Left lung (tissue), 10 donors: ENCODE measurements around the gene GLRX2. TPM values are rescaled to one million over a fixed set of nuclear protein-coding genes. Genes with fewer than 3 reads are reported as not detected.

ENCODE experiments used
- ATAC-seq: fragments of 200-7000 bp; cut with Tn5 transposase; one replicate; pipeline ENCODE4 v1.9.1; 2020; ENCODE audit warnings: moderate library complexity
- DNase-seq, 4 donors: peaks; one replicate each; pipeline ENCODE4 v3.0.0-alpha.2; 2013 to 2020
- H3K27ac ChIP-seq, 2 donors: fragments of 200-600 bp; sonication (generic) in 1 of 2; one replicate each; pipeline versions ENCODE4 v1.5.0 to v1.8.0; 2020 to 2021
- H3K27me3 ChIP-seq, 2 donors: fragments of 200-600 bp; sonication (generic) in 1 of 2; one replicate each; pipeline versions ENCODE4 v1.5.0 to v1.8.0; 2020 to 2021
- H3K36me3 ChIP-seq, 2 donors: fragments of 200-600 bp; sonication (generic) in 1 of 2; one replicate each; pipeline versions ENCODE4 v1.5.0 to v1.8.0; 2020 to 2021
- H3K4me1 ChIP-seq, 2 donors: fragments of 200-600 bp; one replicate each; pipeline ENCODE4 v1.8.0; 2021
- H3K4me3 ChIP-seq, 2 donors: fragments of 200-600 bp; sonication (generic) in 1 of 2; one replicate each; pipeline versions ENCODE4 v1.5.0 to v1.8.0; 2020 to 2021; ENCODE audit warnings: mild to moderate bottlenecking in 1 of 2
- H3K9me3 ChIP-seq, 2 donors: fragments of 200-600 bp; sonication (generic) in 1 of 2; one replicate each; pipeline versions ENCODE4 v1.5.0 to v1.8.0; 2020 to 2021
- intact Hi-C, 2 donors: fragments of 100-400 bp; cut with DNase I; formaldehyde crosslinking; loops; one replicate each; pipeline versions ENCODE4 v1.11.2 to v1.14.2; 2022
- polyA plus RNA-seq, 6 donors: library from polyadenylated mRNA; unstranded; fragments of 120-200 nt; gene quantifications; one replicate each; pipeline ENCODE4 v1.2.1, GENCODE V29; 2013; ENCODE audit not compliant: insufficient read length in 6 of 6
- total RNA-seq, 2 donors: library from RNA; stranded (reverse); fragmentation: NEBNext Ultra II Directional; extraction: Animal tissue kit (Norgen Biotek cat#: 25700); gene quantifications; one replicate each; pipeline ENCODE4 v1.2.1, GENCODE V29; 2021
- TF ChIP-seq, protein P1 (sequence below), 2 donors: fragments of 200-600 bp; sonication (generic) in 1 of 2; IDR thresholded peaks; one replicate each; pipeline versions ENCODE4 v1.5.0 to v1.8.0; 2021; ENCODE audit warnings: antibody characterized with exemption in 2 of 2
- donor health status: DM: no; HTN: yes; CAD: no.
- donor health status: DM: no; HTN: no; CAD: no.

GLRX2 gene
- total and polyA plus RNA-seq, 8 donors, result 11.0 to 24.7 (median 13.4) TPM

DNA sequence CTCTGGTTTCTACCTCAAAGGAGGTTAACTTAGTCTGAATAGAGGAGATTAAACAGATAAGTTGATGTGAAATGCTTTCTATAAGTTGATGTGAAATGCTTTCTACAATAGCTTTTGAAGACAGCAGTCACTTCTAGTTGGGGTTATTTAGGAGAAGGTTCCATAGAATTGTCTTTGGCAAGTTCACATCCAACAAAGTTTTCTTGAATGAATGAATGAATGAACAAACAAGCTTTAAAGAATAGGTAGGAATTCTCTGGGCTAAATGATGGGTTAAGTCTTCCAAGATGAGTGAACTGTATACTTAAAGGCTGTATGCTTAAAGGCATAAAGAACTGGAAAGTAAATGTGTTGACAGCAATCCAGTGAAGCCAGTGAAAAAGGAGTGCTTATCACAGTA is 18.5 kb upstream of the GLRX2 start:
- Histone ChIP-seq H3K9me3 (no peaks in the 10 kb centered on the region), H3K4me3 (peak overlapping the region in 1 of 2 donors; percentile 80), H3K27ac (no peak overlapping the region), H3K27me3 (no peaks in the 10 kb centered on the region), H3K36me3 (peaks cover 0 to 22% of the 10 kb centered on the region in 2 donors), H3K4me1 (peaks cover 0 to 29% of the 10 kb centered on the region in 2 donors)
- intact Hi-C loops, result no loop called here
- ATAC-seq (no peak), DNase-seq (no peak)
- TF ChIP-seq, protein P1, sequence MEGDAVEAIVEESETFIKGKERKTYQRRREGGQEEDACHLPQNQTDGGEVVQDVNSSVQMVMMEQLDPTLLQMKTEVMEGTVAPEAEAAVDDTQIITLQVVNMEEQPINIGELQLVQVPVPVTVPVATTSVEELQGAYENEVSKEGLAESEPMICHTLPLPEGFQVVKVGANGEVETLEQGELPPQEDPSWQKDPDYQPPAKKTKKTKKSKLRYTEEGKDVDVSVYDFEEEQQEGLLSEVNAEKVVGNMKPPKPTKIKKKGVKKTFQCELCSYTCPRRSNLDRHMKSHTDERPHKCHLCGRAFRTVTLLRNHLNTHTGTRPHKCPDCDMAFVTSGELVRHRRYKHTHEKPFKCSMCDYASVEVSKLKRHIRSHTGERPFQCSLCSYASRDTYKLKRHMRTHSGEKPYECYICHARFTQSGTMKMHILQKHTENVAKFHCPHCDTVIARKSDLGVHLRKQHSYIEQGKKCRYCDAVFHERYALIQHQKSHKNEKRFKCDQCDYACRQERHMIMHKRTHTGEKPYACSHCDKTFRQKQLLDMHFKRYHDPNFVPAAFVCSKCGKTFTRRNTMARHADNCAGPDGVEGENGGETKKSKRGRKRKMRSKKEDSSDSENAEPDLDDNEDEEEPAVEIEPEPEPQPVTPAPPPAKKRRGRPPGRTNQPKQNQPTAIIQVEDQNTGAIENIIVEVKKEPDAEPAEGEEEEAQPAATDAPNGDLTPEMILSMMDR (IDR thresholded peaks at IDR 0.05), result no peak

DNA sequence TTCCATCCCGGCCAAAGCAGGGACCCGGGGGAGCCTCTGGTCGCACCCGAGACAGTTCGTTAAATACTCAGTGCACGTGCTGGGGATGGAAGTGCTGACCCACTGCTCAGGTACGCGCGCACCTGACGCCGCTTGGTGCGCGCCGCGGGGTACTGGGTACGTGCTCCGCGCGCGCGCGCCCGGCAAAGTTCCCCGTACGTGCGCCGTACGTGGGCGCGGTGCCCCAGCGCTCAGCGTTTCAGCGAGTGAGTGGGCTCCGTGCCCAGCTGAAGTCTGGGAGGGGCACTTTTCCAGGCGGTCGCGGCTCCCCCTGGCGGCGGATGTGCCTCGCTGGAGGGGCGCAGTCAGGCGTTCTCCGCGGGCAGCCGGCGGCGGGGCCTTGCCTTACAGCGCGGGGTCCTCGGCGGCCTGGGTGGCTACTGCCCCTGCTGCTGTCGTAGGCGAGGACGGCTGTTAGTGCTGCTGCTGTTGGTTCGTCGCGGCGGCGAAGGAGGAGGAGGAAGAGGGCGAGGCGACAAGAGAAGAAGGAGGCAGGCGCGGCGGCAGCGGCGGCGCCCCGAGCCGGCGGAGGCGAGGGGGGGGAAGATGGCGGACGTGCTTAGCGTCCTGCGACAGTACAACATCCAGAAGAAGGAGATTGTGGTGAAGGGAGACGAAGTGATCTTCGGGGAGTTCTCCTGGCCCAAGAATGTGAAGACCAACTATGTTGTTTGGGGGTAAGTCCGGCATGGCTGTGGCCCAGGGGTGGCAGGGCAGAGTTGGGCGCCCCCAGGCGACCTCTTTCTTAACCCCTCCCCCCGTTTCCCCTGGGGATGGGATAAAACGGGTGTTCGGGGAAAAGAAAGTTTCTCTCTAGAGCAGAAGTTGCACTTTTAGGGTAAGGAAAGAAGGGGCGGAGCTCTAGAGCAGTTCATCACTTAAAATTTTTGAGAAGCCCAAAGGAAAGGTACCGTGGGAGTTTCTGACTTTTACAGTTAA is 16.7 kb upstream of the GLRX2 start, which contains the start of gene CDC73:
TSS of gene CDC73 (plus strand) at position 416 of the 978 bp plus-strand sequence. CDS start at position 586, 170 bp downstream.
- intact Hi-C loops, result no loop called here
- peak; percentile 99 for ATAC-seq

DNA sequence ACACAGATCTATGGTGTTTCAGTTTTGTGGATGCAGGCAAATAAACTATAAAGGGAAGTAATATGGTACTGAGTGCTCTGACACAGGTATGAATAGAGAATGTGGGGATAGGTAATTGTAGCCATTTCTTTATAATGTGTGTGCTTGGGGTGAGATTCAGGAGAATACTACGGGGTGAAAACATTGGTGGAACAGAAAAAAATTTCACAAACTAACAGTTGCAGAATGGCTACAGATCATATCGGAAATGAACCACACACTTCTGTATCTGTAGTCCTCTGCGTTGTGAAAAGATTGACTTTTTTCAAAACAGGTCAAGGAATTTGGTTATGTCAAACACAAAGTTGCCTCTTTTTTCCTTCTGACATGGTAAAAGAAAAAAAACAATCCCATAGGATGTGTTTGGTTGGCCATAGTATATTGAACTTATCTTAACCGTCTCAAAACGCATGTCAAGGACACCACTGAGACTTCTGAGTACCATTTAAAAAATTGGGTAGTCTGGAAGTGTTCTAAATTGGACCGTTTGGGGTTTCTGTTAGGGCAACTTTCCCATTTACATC is 15.5 kb upstream of the GLRX2 start:
- no peak for ATAC-seq
- peaks cover 0 to 29% of the 10 kb centered on the region in 2 donors for H3K4me1 ChIP-seq
- H3K36me3 ChIP-seq, result peaks cover 0 to 11% of the 10 kb centered on the region in 2 donors
- H3K4me3 ChIP-seq, result peak overlapping the region; percentile 77 to 80
- no peak for DNase-seq
- no peaks in the 10 kb centered on the region for H3K27me3 ChIP-seq
- TF ChIP-seq, protein P1 (IDR thresholded peaks at IDR 0.05), result no peak
- H3K27ac ChIP-seq, result no peak overlapping the region
- intact Hi-C loops, result no loop called here
- no peaks in the 10 kb centered on the region for H3K9me3 ChIP-seq

More for the DNA sequence above, 16.7 kb upstream of the GLRX2 start, which contains the start of gene CDC73:
- Histone ChIP-seq H3K27me3 (no peaks in the 10 kb centered on the region), H3K4me3 (peak within 1 kb of the TSS; percentile 77 to 80), H3K36me3 (peaks cover 0 to 14% of the 10 kb centered on the region in 2 donors), H3K9me3 (no peaks in the 10 kb centered on the region), H3K4me1 (peaks cover 0 to 29% of the 10 kb centered on the region in 2 donors), H3K27ac (peak within 1 kb of the TSS; percentile 97 to 98)
- TF ChIP-seq, protein P1 (IDR thresholded peaks at IDR 0.05), result peak; percentile 87 to 97
- peak; percentile 96 to 100 (median 98) for DNase-seq

DNA sequence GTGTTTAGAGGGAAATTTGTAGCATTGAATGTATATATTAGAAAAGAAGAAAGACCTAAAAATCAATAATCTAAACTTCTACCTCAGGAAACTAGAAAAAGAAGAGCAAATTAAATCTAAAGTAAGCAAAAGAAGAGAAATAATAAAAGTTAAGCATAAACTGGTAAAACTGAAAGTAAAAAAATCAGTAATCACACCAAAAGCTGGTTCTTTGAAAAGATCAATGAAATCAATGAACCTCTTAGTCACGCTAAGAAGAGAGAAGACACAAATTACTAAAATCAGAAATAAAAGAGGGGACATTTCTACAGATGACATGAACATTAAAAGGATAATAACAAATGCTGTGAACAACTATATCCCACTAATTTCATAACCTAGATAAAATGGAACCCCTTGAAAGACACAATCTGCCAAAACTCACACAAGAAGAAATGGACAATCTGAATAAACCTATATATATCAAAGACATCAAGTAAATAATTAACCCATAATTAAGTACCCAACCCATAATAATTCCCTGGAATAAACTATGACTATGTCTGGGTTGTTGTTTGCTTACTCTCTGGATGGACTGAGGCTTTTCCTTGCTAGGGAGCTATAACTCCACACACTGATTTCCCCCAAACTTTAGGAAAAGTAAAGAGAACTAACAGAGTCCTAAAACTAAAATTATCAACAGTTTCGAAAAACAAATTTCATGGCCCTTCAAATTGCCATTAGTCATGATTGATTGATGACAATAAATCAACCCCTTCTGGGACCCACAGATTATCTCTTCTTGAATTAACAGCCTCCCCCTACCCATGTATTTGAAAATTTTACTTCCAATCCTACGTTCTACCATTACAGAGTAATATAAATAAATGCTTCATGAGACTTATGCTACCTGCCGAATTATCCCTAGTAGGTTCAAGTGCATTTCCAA is 13.9 kb upstream of the GLRX2 start:
- TF ChIP-seq, protein P1 (IDR thresholded peaks at IDR 0.05), result no peak
- H3K27ac ChIP-seq, result no peak overlapping the region
- H3K4me3 ChIP-seq, result no peak overlapping the region
- H3K4me1 ChIP-seq, result peaks cover 0 to 17% of the 10 kb centered on the region in 2 donors
- ATAC-seq, result no peak
- H3K9me3 ChIP-seq, result no peaks in the 10 kb centered on the region
- DNase-seq, result no peak
- intact Hi-C loops, result no loop called here
- H3K27me3 ChIP-seq, result no peaks in the 10 kb centered on the region
- no peaks in the 10 kb centered on the region for H3K36me3 ChIP-seq
